Hepatocyte (in vitro differentiated cells): ENCODE data around the gene CDO1.

Experiments
- CTCF ChIP-seq: fragments of 200-600 bp; sonication (generic); IDR thresholded peaks from 2 replicates; pipeline ENCODE4 v1.5.1; 2016; ENCODE audit warnings: antibody characterized with exemption, mild to moderate bottlenecking; ENCODE audit not compliant: poor library complexity
- EZH2 ChIP-seq: fragments of 200-600 bp; sonication (generic); IDR thresholded peaks from 2 replicates; pipeline ENCODE4 v1.6.1; 2016; ENCODE audit warnings: antibody characterized with exemption, mild to moderate bottlenecking, borderline replicate concordance
- EZH2phosphoT487 ChIP-seq: fragments of 200-600 bp; sonication (generic); IDR thresholded peaks from one replicate; pipeline ENCODE4 v1.6.1; 2018; ENCODE audit warnings: antibody characterized with exemption, mild to moderate bottlenecking, low read depth, moderate library complexity; ENCODE audit not compliant: unreplicated experiment, severe bottlenecking

GRCh38 chr5:115778417-115778816 is 38.0 kb downstream of the CDO1 start:
- TF ChIP-seq CTCF (no peak), EZH2 (no peak), EZH2phosphoT487 (no peak)
